ENCODE measurements around the gene STEAP2.

The STEAP2 gene

GRCh38 chr7:90270431-90271178, 59.1 kb downstream of the STEAP2 start:
- Histone ChIP-seq H3K4me1 (ENCODE audit: control insufficient read depth in 1 of 2, insufficient read depth in 1 of 2, low read depth in 1 of 2, low read length in 1 of 2) (peaks cover 0 to 4% of the 10 kb centered on the region in 2 experiments), H3K9me3 (no peaks in the 10 kb centered on the region), H3K4me3 (ENCODE audit: low read depth in 1 of 2, low read length in 1 of 2) (no peak overlapping the region), H3K36me3 (no peaks in the 10 kb centered on the region), H3K27me3 (no peaks in the 10 kb centered on the region), H3K27ac (no peak overlapping the region)
- TF ChIP-seq CTCF (IDR thresholded peaks at IDR 0.05): no peak

GRCh38 chr7:90271753-90272152, 60.2 kb downstream of the STEAP2 start:
- no peak for TF ChIP-seq CTCF (IDR thresholded peaks at IDR 0.05)
- Histone ChIP-seq H3K4me1 (ENCODE audit: control insufficient read depth in 1 of 2, insufficient read depth in 1 of 2, low read depth in 1 of 2, low read length in 1 of 2) (peaks cover 0 to 3% of the 10 kb centered on the region in 2 experiments), H3K36me3 (no peaks in the 10 kb centered on the region), H3K4me3 (ENCODE audit: low read depth in 1 of 2, low read length in 1 of 2) (no peak overlapping the region), H3K27ac (no peak overlapping the region), H3K27me3 (no peaks in the 10 kb centered on the region), H3K9me3 (no peaks in the 10 kb centered on the region)

- no peaks in the 10 kb centered on the region for H3K4me1 ChIP-seq (ENCODE audit: control insufficient read depth in 1 of 2, insufficient read depth in 1 of 2, low read depth in 1 of 2, low read length in 1 of 2)
- no peak for TF ChIP-seq CTCF (IDR thresholded peaks at IDR 0.05)
- no peak overlapping the region for H3K27ac ChIP-seq
- H3K4me3 ChIP-seq (ENCODE audit: low read depth in 1 of 2, low read length in 1 of 2): no peak overlapping the region
- H3K9me3 ChIP-seq: no peaks in the 10 kb centered on the region
- H3K27me3 ChIP-seq: no peaks in the 10 kb centered on the region
- H3K36me3 ChIP-seq: no peaks in the 10 kb centered on the region
Observed at GRCh38 chr7:90272242-90272641, 60.7 kb downstream of the STEAP2 start.

- Histone ChIP-seq H3K4me1 (ENCODE audit: control insufficient read depth in 1 of 2, insufficient read depth in 1 of 2, low read depth in 1 of 2, low read length in 1 of 2) (no peaks in the 10 kb centered on the region), H3K27ac (no peak overlapping the region), H3K9me3 (no peaks in the 10 kb centered on the region), H3K27me3 (no peaks in the 10 kb centered on the region), H3K36me3 (no peaks in the 10 kb centered on the region), H3K4me3 (ENCODE audit: low read depth in 1 of 2, low read length in 1 of 2) (no peak overlapping the region)
- no peak for TF ChIP-seq CTCF (IDR thresholded peaks at IDR 0.05)
Observed at GRCh38 chr7:90274161-90274560, 62.6 kb downstream of the STEAP2 start.

GRCh38 chr7:90276033-90276728, 64.6 kb downstream of the STEAP2 start:
- no peaks in the 10 kb centered on the region for H3K4me1 ChIP-seq (ENCODE audit: control insufficient read depth in 1 of 2, insufficient read depth in 1 of 2, low read depth in 1 of 2, low read length in 1 of 2)
- no peak overlapping the region for H3K27ac ChIP-seq
- no peaks in the 10 kb centered on the region for H3K27me3 ChIP-seq
- no peaks in the 10 kb centered on the region for H3K9me3 ChIP-seq
- no peaks in the 10 kb centered on the region for H3K36me3 ChIP-seq
- H3K4me3 ChIP-seq (ENCODE audit: low read depth in 1 of 2, low read length in 1 of 2): no peak overlapping the region
- TF ChIP-seq CTCF (IDR thresholded peaks at IDR 0.05): no peak

Data from neutrophil (primary cell).